NCI-H187 treated with DMSO at 0.1 percent for 48 hours (cell line): ENCODE results near the gene GUSB.
"Not testable (repeated sequence)": the region's sequence is repeated elsewhere in the genome, so short reads cannot be mapped to it uniquely, and the experiment has no call there.

Experiments used
- DNase-seq: peaks from one replicate; lab custom pipeline; 2025; lab: John Stamatoyannopoulos, UW

Gene GUSB

DNA sequence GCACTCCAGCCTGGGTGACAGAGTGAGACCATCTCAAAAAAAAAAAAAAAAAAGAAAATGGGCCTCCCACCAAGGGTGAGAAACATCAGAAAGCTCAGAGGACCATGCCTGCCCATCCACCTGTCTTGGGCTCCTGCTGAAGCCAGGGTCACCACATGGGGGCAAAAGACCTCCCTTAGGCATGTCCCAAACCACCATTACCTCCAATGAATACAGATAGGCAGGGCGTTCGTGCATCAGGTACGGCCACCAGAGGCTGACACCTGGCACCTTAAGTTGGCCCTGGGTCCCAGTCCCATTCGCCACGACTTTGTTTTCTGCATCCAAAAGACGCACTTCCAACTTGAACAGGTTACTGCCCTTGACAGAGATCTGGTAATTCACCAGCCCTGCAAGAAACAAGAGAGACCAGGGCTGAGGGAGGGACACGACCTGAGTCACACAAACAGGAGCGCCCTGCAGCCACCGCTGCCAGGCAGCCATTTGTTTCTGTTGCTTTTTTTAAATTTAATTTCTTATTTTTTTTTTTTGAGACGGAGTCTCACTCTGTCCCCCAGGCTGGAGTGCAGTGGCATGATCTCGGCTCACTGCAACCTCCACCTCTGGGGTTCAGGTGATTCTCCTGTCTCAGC lies 6.1 kb downstream of the GUSB start:
- no peak for DNase-seq

DNA sequence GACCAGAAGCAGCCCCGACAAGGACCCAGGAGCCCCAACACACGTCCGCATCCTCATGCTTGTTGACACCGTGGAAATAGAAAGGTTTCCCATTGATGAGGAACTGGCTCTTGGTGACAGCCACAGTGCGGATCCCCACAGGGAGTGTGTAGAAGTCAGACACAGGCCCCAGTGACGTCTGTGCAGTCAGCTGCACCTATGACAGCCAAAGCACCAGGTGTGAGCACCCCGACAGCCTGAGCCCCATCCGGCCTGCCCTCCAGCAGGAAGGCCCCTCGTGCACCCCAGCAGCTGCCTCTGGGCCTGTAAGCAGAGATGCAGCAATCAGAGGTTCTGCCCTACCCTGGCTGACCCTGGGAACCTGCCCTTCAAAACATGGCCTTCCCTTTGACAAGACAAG lies 7.1 kb downstream of the GUSB start:
- no peak for DNase-seq

DNA sequence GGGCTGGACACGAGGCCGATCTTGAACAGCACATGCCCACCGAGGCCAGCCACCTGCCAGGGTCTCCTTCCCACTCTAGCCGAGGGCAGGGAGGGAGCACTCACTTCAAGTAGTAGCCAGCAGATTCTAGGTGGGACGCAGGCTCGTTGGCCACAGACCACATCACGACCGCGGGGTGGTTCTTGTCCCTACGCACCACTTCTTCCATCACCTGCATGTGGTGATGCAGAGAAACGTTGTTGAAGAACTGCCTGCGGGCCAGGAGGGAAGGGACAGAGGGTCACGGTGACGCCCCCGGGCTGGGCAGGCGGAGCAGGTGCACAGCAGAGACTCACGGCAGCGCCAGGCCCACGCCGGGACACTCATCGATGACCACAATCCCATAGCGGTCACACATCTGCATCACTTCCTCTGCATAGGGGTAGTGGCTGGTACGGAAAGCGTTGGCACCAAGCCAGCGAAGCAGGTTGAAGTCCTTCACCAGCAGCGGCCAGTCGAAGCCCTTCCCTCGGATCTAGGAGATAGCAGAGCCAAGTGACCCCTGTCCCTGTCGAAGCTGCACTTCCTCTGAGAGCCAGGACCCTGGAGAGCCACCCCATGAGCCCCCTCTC lies 7.7 kb downstream of the GUSB start:
- DNase-seq: no peak

DNA sequence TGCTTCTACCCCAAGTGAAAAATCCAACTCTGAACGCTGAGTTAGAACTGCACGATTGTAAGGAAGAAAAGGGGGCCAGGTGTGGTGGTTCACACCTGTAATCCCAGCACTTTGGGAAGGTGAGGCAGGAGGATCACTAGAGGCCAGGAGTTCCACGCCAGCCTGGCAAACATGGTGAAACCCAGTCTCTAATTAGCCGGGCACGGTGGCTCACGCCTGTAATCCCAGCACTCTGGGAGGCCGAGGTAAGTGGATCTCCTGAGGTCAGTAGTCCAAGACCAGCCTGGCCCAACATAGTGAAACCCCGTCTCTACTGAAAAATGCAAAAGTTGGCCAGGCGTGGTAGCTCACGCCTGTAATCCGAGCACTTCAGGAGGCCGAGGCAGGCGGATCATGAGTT lies 9.0 kb downstream of the GUSB start:
- DNase-seq: no peak

DNA sequence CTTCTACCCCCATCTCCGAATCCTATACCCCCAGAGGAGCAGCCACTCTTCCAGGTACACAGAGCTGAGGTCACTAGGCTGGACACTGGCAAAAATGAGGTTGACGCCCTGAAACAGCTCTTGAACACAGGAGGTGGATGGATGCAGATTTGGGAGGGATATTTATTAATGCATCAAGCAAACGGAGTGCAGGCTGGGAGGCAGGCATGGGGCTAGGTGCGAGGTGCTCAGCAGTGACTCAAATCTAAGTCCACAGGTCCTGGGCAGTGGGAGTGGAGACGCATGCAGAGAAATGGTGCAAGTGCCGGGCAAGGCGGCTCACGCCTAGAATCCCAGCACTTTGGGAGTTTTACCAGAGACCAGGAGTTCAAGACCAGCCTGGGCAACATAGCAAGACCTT lies 11.0 kb downstream of the GUSB start:
- no peak for DNase-seq

DNA sequence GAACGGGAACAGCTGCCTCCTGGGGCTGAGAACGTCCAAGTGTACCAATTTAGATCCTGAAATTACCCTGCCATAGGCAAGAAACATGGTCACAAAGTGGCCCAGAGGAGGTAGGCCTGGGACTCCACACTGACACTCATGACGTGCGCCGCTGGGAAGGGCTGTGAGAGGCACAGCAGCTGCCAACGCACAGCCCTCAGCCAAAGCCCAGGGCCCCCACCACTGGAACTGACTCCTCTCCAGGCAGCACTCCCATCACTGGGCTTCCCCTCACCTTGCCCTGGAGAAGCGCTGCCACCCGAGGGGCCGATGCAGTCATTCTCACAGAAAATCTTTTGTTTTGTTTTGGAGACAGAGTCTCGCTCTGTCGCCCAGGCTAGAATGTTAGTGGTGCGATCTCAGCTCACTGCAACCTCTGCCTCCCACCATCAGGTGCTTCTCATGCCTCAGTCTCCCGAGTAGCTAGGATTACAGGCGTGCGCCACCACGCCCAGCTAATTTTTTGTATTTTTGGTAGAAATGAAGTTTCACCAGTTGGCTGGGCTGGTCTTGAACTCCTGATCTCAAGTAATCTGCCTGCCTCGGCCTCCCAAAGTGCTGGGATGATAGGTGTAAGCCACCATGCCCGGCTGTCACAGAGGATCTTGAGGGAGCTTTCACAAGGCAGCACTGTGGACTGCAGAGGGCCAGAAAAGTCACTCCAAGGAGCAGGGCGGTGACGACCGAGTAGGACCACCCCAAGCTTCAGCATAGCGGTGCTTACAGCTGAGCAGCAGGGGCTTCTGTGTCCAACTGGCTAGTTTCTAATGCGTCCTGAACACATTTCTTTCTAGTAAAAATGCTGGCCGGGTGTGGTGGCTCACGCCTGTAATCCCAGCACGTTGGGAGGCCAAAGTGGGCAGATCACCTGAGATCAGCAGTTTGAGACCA lies 13.5 kb downstream of the GUSB start:
- no peak for DNase-seq

DNA sequence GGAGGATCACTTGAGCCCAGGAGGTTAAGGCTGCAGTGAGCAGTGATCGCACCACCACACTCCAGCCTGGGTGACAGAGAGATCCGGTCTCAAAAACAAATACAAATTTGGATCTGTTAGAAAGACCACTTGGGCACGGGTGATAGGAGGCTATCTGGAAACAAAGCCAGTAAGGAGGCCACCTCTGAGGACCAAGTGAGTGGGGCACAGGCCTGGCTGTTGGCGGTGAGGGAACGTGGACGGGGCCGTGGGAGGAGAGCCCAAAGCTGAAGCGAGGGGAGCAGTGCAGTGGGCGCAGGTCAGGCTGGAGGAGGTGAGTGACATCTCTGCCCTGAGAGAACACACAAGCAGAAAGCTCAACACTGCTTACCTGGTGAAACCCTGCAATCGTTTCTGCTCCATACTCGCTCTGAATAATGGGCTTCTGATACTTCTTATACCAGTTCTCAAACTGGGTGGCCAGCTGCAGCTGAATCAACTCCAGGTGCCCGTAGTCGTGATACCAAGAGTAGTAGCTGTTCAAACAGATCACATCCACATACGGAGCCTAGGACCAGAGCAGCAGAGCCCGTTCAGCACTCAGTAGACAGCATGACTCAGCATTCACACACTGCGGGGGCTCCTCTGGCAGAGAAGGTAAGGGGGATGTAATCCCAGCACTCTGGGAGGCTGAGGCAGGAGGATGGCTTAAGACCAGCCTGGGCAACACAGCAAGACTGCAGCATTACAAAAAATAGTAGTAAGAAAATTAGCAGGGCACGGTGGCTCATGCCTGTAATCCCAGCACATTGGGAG lies 14.5 kb downstream of the GUSB start:
- no peak for DNase-seq

DNA sequence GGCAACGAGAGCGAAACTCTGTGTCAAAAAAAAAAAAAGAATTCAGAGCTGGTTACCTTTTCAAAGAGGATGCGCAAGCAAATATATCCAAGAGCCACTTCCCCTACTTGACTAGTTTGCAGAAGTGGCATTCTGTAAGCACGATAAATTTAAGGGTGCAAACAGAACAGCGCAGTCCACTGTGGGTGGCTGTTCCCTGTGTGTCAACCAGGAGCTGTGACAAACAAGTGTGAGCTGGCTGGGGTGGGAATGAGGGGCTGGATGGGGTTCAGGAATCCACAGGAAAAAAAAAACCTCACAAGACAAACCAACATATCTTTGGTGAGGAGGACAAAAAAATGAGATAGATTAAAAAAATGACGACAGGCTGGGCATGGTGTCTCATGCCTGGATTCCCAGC lies 15.9 kb downstream of the GUSB start:
- no peak for DNase-seq

DNA sequence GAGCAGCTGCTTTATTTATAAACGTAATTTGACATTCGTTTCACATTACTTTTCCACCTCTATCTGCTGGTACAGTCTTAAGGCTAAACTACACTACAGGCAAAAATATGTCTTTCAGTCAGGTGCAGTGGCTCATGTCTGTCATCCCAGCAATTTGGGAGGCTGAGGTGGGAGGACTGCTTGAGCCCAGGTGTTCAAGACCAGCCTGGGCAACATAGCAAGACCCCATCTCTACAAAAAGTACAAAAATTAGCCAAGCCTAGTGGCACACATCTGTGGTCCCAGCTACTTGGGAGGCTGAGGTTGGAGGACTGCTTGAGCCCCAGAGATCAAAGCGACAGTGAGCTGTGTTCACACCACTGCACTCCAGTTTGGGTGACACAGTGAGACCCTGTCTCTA lies 17.3 kb downstream of the GUSB start:
- not testable (repeated sequence) for DNase-seq

DNA sequence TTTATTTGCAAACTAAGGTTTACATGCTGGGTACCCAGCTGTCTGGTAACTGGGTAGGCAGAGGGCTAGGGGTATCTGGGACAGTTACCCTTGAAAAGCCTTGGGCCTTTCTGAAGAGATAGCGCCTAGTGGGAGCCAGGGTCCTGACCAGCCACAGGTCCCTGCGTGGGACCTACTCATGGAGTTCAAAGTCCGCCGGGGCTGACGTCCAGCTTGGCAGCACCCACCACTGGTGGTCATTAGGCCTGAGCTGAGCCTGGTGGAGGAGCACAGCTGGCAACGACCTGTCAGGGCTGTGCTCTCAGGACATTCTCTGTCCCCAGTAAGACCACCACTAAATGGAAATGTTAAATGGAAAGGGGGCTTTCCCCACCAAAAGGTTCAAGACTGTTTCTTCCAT lies 20.0 kb downstream of the GUSB start:
- DNase-seq: no peak

DNA sequence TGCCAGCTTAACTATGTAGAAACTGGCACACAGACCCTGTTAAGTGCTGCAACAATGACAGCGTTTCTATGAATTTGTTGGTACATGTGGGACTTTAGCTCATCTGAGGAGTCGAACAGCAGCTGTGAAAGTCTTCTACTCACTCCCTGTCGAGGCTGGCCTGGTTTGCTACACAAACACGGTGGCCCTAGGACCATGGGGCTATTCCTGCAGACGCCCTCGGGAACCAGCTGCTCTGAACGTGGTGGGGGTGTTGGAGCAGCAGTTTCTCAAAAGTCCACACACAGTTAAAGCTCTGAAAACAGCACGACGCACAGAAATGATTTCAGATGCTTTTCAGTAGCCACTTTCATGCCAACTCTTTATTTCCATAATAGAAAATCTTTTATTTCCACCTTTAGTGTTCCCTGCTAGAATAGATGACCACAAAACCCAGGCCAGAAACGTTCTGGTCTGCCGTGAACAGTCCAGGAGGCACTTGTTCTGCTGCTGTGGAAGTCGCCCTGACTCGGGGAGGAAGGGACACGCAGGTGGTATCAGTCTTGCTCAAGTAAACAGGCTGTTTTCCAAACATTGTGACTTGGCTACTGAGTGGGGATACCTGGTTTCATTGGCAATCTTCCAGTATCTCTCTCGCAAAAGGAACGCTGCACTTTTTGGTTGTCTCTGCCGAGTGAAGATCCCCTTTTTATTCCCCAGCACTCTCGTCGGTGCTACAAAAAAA lies 21.5 kb downstream of the GUSB start:
- no peak for DNase-seq

DNA sequence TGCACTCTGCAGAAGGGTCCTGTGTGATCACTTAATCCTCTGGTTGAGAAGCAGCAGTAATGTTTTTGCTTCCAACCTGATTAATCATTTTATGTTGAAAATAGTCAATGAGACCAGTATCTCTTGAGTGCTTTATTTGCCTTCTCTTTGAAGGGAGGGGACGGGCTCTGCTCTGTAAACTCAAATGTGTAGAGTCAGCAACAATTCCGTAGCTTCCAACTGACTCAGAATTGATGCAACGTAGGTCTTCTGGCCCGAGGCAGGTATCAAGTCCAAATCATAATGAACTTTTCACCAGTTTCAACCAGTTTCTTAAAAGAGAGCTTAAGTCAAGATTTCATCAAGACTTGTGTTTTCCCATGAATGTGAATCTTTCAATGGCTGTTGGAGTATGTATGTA lies 26.3 kb downstream of the GUSB start:
- DNase-seq: no peak

DNA sequence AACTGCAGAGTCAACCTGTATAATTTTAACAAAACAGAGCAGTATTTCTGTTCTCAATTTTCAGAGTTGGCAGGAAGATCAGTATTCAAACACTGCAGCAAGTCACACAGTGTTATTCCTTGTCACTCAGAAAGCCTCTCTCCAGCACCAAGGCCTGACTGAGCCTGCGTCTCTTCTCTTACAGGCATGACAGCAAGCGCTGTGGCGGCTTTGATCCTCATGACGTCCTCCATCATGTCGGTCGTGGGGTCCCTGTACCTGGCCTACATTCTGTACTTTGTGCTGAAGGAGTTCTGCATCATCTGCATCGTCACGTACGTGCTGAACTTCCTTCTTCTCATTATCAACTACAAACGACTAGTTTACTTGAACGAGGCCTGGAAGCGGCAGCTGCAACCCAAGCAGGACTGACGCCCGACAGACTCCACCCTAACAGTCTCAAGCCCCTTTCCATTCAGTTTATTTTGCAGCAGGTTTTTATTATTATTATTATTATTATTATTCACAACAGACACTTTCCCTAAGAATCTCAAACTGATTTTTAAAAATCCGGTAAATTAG lies 28.0 kb downstream of the GUSB start:
- no peak for DNase-seq

DNA sequence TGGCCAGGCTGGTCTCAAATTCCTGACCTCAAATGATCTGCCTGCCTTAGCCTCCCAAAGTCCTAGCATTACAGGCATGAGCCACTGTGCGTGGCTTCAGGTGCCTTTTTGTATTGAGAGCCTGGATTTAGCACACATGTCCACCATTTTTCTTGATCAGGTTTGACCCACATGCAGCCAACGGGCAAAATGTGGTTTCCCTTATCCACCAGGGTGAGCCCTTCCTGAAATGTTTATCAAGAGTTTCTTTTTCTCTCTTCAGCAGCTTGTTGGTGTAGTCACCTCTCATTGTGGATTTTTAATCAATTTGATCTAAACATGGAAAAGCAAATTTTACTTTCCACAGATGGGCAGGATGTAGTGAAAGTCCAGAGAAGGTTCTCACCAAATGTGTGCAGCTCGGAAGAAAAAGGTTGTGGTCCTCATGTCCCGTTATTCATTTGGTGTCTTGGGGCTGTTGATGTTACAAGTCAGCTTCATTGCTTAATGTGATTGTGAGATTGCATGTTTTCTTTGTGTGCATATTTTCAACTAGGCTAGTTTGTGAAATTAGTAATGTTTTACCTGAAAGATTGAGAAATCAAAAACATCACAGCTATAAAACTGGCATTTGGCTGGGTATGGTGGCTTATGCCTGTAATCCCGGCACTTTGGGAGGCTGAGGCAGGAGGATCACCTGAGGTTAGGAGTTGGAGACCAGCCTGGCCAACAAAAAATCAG lies 28.9 kb downstream of the GUSB start:
- no peak for DNase-seq

DNA sequence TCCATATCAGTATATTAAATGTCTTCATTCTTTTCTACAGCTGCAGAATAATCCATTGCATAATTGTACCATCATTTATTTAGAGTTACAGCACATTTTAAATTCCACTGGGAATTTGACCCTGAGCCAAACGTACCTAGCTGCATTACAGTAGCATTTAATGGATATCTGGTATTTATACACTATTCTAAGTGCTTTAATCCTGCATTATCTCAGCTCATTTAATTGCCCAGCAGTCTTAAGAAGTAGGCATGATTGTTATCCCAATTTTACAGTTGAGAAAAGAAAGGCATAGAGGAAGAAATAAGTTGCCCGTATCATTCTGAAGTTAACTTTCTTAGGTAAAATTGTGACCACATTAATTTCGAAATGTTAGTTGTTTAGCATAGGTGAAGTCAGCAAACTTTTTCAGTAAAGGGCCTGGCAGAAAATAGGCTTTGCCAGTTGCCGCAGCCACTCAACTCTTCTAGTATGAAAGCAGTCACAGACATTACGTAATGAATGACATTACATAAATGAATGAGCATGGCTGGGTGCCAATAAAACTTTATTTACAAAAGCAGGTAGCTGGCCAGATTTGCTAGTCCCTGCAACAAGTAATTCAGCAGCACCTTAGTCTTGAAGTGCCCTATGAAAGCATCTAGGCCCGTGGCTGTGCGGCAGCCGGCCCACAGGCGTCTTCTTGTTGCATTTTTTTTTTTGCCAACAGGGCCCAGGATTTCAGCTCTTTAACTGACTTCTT lies 30.0 kb downstream of the GUSB start:
- DNase-seq: no peak

DNA sequence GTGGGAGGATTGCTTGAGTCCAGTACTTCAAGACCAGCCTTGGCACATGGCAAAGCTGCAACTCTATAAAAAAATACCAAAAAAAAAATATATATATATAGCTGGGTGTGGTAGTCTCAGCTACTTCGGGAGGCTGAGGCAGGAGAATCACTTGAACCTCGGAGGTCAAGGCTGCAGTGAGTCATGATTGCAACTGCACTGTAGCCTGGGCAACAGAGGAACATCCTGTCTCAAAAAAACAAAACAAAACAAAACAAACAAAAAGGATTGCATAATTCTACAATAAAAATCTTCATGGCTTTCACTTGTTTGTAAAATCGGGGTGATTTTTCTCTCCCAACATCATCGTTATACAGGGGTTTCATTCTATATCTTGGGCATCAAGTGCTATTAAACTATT lies 35.1 kb downstream of the GUSB start:
- no peak for DNase-seq

DNA sequence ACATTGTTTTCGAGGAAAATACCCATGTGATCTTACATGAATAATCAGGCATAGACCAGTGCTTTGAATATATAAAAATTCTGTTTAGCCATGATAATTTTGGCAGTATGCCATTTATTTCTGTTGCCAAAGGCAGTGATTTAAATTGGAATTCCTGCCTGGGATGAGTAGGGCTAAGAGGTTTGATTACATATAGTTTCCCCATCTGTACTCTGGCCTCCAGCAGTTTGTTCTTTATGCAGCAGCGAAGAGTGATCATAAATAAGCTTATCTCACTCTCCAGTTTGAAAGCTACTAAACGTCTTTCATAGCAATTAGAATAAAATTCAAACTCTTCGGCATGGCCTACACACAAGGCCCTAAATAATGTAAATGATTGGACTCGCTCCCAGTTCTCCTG lies 36.2 kb downstream of the GUSB start:
- not testable (repeated sequence) for DNase-seq

DNA sequence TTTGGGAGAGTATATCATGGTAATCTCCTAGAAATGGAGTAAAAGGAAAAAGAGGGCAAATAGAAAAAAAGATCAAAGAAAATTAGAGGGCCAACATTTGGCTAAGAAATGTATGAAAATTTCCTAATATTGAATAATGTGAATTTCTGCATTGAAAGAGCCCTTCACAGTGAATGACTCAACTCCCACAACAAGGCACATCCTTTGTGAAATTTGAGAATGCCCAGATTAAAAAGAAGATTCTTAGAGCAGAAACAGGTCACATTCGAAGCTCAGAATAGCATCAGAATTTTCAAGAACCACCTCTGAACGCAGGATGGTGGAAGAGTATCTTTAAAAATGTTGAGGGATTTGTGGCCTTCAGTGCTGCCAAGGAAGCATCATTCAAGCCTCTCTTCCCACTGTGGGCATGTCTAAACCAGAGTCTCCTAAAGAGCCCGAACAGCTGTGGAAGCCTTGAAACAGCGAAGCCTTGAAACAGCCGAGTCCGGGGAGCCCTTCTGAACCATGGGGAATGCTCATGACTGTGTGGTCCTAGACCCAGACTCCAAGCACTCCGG lies 43.6 kb downstream of the GUSB start:
- no peak for DNase-seq

DNA sequence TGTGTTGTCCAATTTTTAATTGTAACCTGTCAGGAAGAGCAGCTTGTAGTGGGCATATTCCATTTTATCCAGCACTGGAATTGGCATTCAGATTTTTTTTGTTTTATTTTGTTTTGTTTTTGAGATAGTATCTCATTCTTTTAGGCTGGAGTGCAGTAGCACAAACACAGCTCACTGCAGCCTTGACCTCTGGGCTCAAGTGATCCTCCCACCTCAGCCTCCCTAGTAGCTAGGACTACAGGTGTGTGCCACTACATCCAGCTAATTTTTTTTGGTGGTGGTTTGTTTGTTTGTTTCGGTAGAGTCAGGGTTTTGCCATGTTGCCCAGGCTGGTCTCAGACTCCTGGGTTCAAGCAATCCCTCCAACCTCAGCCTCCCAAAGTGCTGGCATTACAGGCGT lies 44.7 kb downstream of the GUSB start:
- no peak for DNase-seq

DNA sequence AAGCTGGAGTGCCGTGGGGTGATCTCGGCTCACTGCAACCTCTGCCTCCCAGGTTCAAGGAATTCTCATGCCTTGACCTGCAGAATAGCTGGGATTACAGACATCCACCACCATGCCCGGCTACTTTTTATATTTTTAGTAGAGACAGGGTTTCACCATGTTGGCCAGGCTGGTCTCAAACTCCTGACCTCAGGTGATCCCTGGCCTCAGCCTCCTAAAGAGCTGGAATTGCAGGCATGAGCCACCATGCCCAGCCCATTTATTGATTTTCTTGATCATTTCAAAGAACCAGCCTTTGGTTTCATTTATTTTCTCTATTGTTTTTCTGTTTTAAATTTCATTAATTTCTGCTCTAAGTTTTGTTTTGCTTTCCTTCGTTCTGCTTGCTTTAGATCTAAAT lies 50.3 kb downstream of the GUSB start:
- no peak for DNase-seq
